GM12892 (cell line): ENCODE results near the gene CNOT6.
"Not testable (repeated sequence)": the region's sequence is repeated elsewhere in the genome, so short reads cannot be mapped to it uniquely, and the experiment has no call there.

ENCODE experiments used
- DNase-seq: peaks from one replicate; pipeline ENCODE4 v3.0.0; 2011; ENCODE audit not compliant: insufficient read length
- FAIRE-seq: peaks from 2 replicates; lab custom pipeline; 2011; peaks lifted over from hg19 to GRCh38; lab: Jason Lieb, UNC
- POLR2A ChIP-seq: IDR thresholded peaks from 2 replicates; pipeline ENCODE4 v1.6.1; 2011; ENCODE audit warnings: low read depth, low read length, control low read depth
- POLR2AphosphoS5 ChIP-seq: IDR thresholded peaks from 2 replicates; pipeline ENCODE4 v1.6.1; 2011; ENCODE audit warnings: low read depth, low read length, control low read depth
- TAF1 ChIP-seq: IDR thresholded peaks from 2 replicates; pipeline ENCODE4 v1.6.1; 2011; ENCODE audit warnings: low read depth, mild to moderate bottlenecking, control low read depth, low read length, borderline replicate concordance

CNOT6 gene

DNA sequence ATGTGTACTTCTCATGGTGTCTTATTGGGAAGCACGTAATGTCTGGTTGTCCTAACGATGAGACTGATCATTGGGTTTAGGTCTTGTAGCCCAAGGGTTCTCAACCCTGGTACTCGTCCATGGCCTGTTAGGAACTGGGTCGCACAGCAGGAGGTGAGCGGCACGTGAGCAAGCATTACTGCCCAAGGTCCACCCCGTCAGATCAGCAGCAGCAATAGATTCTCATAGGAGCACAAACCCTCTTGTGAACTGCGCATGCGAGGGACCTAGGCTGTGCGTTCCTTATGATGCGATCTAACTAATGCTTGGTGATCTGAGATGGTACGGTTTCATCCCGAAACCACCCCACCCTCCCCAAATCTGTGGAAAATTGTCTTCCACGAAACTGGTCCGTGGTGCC lies 33.5 kb downstream of the CNOT6 start:
- DNase-seq (no peak), FAIRE-seq (no peak)
- no peak for TF ChIP-seq TAF1
- no peak for TF ChIP-seq POLR2AphosphoS5
- TF ChIP-seq POLR2A = no peak

DNA sequence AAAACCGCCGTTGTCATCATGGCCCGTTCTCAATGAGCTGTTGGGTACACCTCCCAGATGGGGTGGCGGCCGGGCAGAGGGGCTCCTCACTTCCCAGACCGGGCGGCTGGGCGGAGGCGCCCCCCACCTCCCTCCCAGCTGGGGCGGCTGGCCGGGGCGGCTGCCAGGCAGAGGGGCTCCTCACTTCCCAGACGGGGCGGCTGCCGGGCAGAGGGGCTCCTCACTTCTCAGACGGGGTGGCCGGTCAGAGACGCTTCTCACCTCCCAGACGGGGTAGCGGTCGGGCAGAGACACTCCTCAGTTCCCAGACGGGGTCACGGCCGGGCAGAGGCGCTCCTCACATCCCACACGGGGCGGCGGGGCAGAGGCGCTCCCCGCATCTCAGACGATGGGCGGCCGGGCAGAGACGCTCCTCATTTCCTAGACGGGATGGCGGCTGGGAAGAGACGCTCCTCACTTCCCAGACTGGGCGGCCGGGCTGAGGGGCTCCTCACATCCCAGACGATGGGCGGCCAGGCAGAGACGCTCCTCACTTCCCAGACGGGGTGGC lies 36.9 kb downstream of the CNOT6 start:
- FAIRE-seq, DNase-seq: not testable (repeated sequence)

DNA sequence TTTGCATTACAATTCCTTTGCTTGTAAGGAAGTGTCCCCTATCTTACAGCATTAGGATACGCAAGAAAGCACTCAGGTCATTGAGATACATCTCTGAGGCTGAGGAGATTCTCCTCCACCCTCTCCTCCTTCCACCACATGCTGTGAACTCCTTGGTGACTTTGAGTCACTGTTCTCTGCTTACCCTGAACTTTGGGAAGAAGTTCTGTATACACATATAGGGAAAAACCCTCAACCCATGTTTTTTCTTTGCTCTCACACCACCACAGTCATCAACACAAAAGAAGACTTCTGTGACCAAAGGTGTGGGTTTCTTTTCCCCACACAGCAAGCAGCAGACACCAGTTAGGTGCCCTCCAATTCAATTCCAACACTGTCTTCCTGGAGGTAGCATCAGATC lies 38.1 kb downstream of the CNOT6 start:
- FAIRE-seq (no peak), DNase-seq (no peak)
- no peak for TF ChIP-seq POLR2A
- TF ChIP-seq POLR2AphosphoS5 = no peak
- no peak for TF ChIP-seq TAF1

DNA sequence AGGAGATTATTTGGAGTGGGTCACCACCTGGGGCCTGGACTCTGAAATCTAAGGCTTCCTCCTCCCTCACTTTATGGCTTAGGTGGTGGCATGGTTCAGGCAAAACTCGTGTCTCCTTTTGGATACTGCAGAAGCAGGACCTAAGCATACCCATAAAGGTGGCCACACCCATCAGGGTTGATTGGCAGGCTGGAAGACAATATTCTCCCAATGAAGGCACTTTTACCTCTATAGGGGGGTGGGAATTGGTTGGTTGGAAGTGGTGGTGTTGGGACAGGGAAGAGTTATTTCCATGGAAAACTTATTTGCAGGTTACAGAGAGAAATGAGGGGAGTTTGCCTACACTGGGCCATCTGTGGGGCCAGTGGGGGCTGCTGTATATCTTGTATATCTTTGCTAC lies 39.7 kb downstream of the CNOT6 start:
- TF ChIP-seq POLR2A = no peak
- TF ChIP-seq POLR2AphosphoS5 = no peak
- no peak for TF ChIP-seq TAF1
- no peak for FAIRE-seq
- no peak for DNase-seq

DNA sequence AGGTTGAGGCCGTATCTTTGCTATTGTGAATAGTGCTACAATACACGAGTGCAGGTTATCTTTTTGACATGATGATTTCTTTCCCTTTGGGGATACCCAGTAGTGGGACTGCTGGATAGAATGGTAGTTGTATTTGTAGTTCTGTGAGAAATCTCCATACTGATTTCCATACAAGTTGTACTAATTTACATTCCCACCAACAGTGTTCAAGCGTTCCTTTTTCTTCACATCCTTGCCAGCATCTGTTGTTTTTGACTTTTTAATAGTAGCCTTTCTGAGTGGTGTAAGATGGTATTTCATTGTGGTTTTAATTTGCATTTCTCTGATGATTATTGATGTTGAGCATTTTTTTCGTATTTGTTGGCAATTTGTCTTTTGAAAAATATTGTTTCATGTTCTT lies 41.4 kb downstream of the CNOT6 start:
- DNase-seq (no peak), FAIRE-seq (peak; percentile 27)
- TF ChIP-seq POLR2AphosphoS5 (no peak), TAF1 (no peak), POLR2A (no peak)

GRCh38 chr5:180540050-180540694 lies 46.0 kb downstream of the CNOT6 start:
- TF ChIP-seq POLR2A = no peak
- TF ChIP-seq POLR2AphosphoS5 = no peak
- no peak for TF ChIP-seq TAF1
- DNase-seq (no peak), FAIRE-seq (peak; percentile 82)

GRCh38 chr5:180541710-180542109 lies 47.5 kb downstream of the CNOT6 start:
- no peak for TF ChIP-seq TAF1
- TF ChIP-seq POLR2AphosphoS5 = no peak
- no peak for DNase-seq
- FAIRE-seq = no peak

DNA sequence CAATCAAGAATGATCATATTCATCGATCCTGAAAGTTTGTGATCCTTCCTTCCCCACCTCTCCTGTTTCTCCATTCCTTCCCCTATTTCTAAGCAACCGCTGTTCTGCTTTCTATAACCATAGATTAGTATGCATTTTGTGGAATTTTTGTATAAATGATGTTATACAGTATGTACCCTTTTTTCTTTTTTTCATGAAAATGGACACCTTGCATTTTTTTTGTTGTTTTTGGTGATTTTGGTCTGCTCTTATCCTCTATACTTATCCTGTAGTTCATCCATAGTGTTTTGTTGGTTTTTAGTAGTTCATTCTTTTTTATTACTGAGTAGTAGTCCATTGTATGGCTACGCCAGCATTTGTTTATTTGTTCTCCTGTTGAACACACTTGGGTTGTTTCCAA lies 51.1 kb downstream of the CNOT6 start:
- TF ChIP-seq POLR2A (no peak), POLR2AphosphoS5 (no peak), TAF1 (no peak)
- DNase-seq (no peak), FAIRE-seq (no peak)

- FAIRE-seq (no peak), DNase-seq (no peak)
- TF ChIP-seq TAF1 = no peak
- TF ChIP-seq POLR2A = no peak
- TF ChIP-seq POLR2AphosphoS5 = no peak
Observed at GRCh38 chr5:180548563-180548962, 54.4 kb downstream of the CNOT6 start.

DNA sequence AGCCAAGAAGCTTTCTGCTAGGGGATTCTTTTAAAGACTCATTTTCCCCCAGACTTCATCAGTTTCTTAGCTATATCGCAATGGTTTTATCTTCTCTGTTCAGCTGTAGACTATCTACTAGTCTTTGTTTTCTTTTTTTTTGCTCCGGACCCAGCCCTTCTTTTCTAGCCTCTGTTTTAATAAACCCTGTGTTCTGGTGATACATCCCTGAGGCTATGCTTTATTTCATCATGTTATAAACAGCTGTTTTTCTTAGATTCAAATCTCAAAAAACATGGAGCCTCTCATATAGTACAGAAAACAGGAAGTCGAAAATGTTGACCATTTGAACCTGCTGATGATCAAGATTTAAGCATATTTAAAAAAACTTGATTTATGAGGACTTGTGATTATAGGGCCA lies 59.4 kb downstream of the CNOT6 start:
- FAIRE-seq = no peak
- no peak for TF ChIP-seq TAF1
- DNase-seq = no peak

- FAIRE-seq (no peak), DNase-seq (no peak)
- TF ChIP-seq POLR2AphosphoS5 (no peak), TAF1 (no peak), POLR2A (no peak)
Observed at GRCh38 chr5:180555168-180555921, 61.2 kb downstream of the CNOT6 start.

GRCh38 chr5:180557217-180557809 lies 63.1 kb downstream of the CNOT6 start:
- DNase-seq (no peak), FAIRE-seq (no peak)
- TF ChIP-seq POLR2A (no peak), POLR2AphosphoS5 (no peak), TAF1 (no peak)
